Endothelial cell of umbilical vein (primary cell): ENCODE data around the gene LHCGR.

Source experiments
- EZH2 ChIP-seq: IDR thresholded peaks from 2 replicates; pipeline ENCODE4 v1.6.1; 2012; ENCODE audit warnings: borderline replicate concordance, low read depth, mild to moderate bottlenecking, moderate library complexity, low read length, inconsistent platforms; ENCODE audit not compliant: severe bottlenecking
- JUN ChIP-seq: IDR thresholded peaks from 2 replicates; pipeline ENCODE4 v1.6.1; 2011; ENCODE audit warnings: borderline replicate concordance, low read depth; ENCODE audit not compliant: insufficient read length, insufficient read depth
- MYC ChIP-seq: IDR thresholded peaks from one replicate; pipeline ENCODE4 v1.6.1; 2011; ENCODE audit warnings: mild to moderate bottlenecking, low read depth, low read length
- POLR2A ChIP-seq: IDR thresholded peaks from 2 replicates; pipeline ENCODE4 v1.6.1; 2012; ENCODE audit warnings: low read depth, mild to moderate bottlenecking, control low read depth, low read length
- POLR2AphosphoS5 ChIP-seq: IDR thresholded peaks from 2 replicates; pipeline ENCODE4 v1.6.1; 2012; ENCODE audit warnings: low read depth, mild to moderate bottlenecking, control low read depth, low read length, moderate library complexity; ENCODE audit not compliant: insufficient read depth
- TF ChIP-seq, protein P1 (sequence below), 2 donors: IDR thresholded peaks; 1 replicate in 1 of 2; 2 replicates in 1 of 2; pipeline ENCODE4 v1.5.1; 2011; ENCODE audit warnings: low read length in 2 of 2, mild to moderate bottlenecking in 2 of 2, moderate library complexity in 2 of 2, control low read depth in 1 of 2, inconsistent platforms in 1 of 2, low read depth in 1 of 2; ENCODE audit not compliant: insufficient read depth in 1 of 2; ENCODE audit errors: extremely low read depth in 1 of 2
- TF ChIP-seq, protein P2 (sequence below): IDR thresholded peaks from 2 replicates; pipeline ENCODE4 v1.6.1; 2011; ENCODE audit not compliant: insufficient read depth, insufficient read length

DNA sequence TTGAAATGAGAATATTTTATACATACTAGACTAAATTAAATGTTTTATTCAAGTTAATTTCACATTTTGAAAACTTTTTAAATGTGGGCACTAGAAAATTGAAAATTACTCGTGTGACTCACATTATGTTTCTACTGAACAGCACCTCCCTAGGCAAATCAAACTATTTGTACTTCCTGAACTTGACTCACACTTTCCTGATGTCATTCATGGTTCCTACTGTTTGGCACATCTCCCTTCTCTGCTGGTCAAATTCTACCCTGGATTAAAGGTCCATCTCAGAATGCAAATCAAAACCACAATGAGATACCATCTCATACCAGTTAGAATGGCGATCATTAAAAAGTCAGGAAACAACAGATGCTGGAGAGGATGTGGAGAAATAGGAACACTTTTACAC is 16.7 kb downstream of the LHCGR start:
- TF ChIP-seq, protein P1, sequence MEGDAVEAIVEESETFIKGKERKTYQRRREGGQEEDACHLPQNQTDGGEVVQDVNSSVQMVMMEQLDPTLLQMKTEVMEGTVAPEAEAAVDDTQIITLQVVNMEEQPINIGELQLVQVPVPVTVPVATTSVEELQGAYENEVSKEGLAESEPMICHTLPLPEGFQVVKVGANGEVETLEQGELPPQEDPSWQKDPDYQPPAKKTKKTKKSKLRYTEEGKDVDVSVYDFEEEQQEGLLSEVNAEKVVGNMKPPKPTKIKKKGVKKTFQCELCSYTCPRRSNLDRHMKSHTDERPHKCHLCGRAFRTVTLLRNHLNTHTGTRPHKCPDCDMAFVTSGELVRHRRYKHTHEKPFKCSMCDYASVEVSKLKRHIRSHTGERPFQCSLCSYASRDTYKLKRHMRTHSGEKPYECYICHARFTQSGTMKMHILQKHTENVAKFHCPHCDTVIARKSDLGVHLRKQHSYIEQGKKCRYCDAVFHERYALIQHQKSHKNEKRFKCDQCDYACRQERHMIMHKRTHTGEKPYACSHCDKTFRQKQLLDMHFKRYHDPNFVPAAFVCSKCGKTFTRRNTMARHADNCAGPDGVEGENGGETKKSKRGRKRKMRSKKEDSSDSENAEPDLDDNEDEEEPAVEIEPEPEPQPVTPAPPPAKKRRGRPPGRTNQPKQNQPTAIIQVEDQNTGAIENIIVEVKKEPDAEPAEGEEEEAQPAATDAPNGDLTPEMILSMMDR (IDR thresholded peaks at IDR 0.05; ENCODE audit: extremely low read depth in 1 of 2, insufficient read depth in 1 of 2, low read depth in 1 of 2, low read length in 2 of 2) = no peak
- TF ChIP-seq POLR2AphosphoS5 = no peak
- no peak for TF ChIP-seq POLR2A
- no peak for TF ChIP-seq MYC
- peak; percentile 10 for TF ChIP-seq JUN
- TF ChIP-seq, protein P2, sequence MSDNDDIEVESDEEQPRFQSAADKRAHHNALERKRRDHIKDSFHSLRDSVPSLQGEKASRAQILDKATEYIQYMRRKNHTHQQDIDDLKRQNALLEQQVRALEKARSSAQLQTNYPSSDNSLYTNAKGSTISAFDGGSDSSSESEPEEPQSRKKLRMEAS = no peak
- TF ChIP-seq EZH2 = no peak
